Measurements from ENCODE around the gene PEDS1. TPM values are rescaled to one million over a fixed set of nuclear protein-coding genes. Genes with fewer than 3 reads are reported as not detected.

PEDS1 gene
- total RNA-seq, 2 donors from 2014 or later, result 21.2 to 34.3 TPM

DNA sequence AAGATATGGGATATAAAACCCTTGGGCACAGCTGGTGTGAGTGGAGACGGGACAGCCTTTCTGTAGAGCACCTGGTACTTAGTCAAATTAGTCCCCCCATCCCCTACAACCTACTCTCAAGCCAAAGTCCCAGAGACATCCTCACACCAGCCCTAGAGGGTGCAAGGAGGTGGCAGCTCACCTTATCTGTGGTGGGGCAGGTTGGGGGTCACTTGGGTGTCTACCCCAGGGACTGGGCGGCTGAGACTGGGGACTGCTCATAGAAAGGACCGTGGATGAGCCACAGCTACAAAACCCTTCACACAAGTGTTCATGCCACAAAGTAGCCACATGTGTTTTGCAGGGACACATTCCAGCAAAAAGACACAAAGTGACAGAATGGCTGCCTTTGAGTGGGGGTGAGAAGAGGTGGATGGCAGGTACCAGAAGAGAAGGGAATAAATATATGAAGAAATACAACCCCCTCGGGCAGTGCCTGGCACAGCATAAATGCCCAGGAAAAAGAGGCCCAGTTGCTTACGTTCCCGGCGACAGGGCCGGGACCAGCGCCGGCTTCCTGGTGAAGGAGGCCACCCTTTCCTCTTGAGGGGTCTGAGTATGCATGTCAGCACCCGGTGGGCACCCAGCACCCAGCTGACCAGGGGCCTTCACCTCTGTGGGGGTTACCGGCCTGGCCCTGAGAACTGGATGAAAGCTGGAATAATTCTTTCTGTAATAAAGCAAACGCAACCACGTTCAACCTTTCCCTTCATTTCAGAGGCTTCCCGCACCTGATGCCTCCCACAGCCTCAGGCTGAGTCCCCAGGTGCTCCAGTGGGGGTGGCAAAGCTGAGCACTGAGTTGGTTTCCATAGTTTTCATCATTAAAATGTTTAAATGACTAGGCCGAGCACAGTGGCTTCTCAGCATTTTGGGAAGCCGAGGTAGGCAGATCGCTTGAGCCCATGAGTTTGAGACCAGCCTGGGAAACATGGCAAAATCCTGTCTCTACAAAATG is 22.7 kb upstream of the PEDS1 start:
- no peaks in the 10 kb centered on the region for H3K36me3 ChIP-seq
- H3K4me1 ChIP-seq (ENCODE audit: control insufficient read depth in 1 of 2, low read depth in 2 of 2), result peaks cover 4 to 25% of the 10 kb centered on the region in 2 donors
- DNase-seq (ENCODE audit: low spot score) (no peak), ATAC-seq (ENCODE audit: insufficient number of reproducible peaks, low FRiP score, low read depth) (no peak)
- H3K4me3 ChIP-seq, result no peak overlapping the region
- no peak overlapping the region for H3K27ac ChIP-seq
- H3K27me3 ChIP-seq (replicated peaks; ENCODE audit: insufficient read depth), result no peaks in the 10 kb centered on the region
- no peaks in the 10 kb centered on the region for H3K9me3 ChIP-seq
- TF ChIP-seq, protein P1, sequence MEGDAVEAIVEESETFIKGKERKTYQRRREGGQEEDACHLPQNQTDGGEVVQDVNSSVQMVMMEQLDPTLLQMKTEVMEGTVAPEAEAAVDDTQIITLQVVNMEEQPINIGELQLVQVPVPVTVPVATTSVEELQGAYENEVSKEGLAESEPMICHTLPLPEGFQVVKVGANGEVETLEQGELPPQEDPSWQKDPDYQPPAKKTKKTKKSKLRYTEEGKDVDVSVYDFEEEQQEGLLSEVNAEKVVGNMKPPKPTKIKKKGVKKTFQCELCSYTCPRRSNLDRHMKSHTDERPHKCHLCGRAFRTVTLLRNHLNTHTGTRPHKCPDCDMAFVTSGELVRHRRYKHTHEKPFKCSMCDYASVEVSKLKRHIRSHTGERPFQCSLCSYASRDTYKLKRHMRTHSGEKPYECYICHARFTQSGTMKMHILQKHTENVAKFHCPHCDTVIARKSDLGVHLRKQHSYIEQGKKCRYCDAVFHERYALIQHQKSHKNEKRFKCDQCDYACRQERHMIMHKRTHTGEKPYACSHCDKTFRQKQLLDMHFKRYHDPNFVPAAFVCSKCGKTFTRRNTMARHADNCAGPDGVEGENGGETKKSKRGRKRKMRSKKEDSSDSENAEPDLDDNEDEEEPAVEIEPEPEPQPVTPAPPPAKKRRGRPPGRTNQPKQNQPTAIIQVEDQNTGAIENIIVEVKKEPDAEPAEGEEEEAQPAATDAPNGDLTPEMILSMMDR (IDR thresholded peaks at IDR 0.05), result no peak

DNA sequence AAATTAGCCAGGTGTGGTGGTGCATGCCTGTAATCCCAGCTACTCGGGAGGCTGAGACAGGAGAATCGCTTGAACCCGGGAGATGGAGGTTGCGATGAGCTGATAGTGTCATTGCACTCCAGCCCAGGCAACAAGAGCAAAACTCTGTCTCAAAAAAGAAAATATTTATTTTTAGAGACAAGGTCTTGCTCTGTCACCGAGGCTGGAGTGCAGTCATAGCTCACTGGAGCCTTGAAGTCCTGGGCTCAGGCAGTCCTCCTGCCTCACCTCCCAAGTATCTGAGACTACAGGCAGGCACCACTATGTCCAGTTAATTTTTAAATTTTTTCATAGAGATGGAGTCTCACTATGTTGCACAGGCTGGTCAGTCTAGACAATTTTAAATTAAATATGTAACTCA is 20.9 kb upstream of the PEDS1 start:
- DNase-seq (ENCODE audit: low spot score) (no peak), ATAC-seq (ENCODE audit: insufficient number of reproducible peaks, low FRiP score, low read depth) (no peak)
- Histone ChIP-seq H3K36me3 (no peaks in the 10 kb centered on the region), H3K27me3 (replicated peaks; ENCODE audit: insufficient read depth) (no peaks in the 10 kb centered on the region), H3K27ac (no peak overlapping the region), H3K4me1 (ENCODE audit: control insufficient read depth in 1 of 2, low read depth in 2 of 2) (peaks cover 4 to 25% of the 10 kb centered on the region in 2 donors), H3K9me3 (no peaks in the 10 kb centered on the region), H3K4me3 (no peak overlapping the region)
- TF ChIP-seq, protein P1 (IDR thresholded peaks at IDR 0.05), result no peak

DNA sequence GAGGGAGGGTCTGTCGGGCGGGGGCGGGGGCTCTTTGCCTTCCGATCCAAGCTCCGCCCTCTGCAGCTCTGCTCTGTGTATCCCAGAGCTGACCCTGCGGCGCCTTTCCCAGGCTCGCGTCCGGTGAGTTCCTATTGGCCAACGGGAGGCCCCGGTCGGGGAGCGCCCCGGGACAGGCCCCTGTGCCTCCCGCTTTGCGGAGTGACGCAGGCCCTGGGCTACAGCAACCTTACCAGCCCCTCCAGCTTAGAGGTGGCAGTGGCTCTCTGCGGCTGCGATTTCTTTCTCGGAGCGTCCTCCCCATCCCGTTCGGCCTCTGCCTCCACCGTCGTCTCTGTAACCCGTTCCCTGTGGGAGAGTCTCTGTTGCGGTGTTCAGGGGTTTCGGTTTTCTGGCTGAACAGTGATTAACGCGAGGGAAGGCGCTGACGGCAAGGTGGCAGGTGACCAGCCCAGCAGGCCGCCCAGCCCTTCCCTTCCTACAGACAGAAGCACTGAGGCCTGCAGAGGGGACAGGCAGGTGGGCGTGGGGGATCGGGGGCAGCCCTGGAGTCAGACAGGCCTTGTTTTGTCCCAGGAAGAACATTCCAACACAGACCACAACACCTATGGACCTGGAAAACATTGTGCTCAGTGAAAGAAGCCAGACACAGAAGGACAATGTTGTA is 19.0 kb upstream of the PEDS1 start:
- DNase-seq (ENCODE audit: low spot score) (no peak), ATAC-seq (ENCODE audit: insufficient number of reproducible peaks, low FRiP score, low read depth) (peak; percentile 53)
- H3K4me3 ChIP-seq, result peak overlapping the region; percentile 71
- H3K27ac ChIP-seq, result peak overlapping the region; percentile 79 to 81
- H3K36me3 ChIP-seq, result no peaks in the 10 kb centered on the region
- no peaks in the 10 kb centered on the region for H3K27me3 ChIP-seq (replicated peaks; ENCODE audit: insufficient read depth)
- TF ChIP-seq, protein P1 (IDR thresholded peaks at IDR 0.05), result no peak
- H3K9me3 ChIP-seq, result no peaks in the 10 kb centered on the region
- peaks cover 4 to 30% of the 10 kb centered on the region in 2 donors for H3K4me1 ChIP-seq (ENCODE audit: control insufficient read depth in 1 of 2, low read depth in 2 of 2)

GRCh38 chr20:50170549-50171220 is 17.2 kb upstream of the PEDS1 start:
- Histone ChIP-seq H3K4me3 (no peak overlapping the region), H3K9me3 (no peaks in the 10 kb centered on the region), H3K27me3 (replicated peaks; ENCODE audit: insufficient read depth) (no peaks in the 10 kb centered on the region), H3K27ac (no peak overlapping the region), H3K4me1 (ENCODE audit: control insufficient read depth in 1 of 2, low read depth in 2 of 2) (peaks cover 10 to 41% of the 10 kb centered on the region in 2 donors), H3K36me3 (no peaks in the 10 kb centered on the region)
- ATAC-seq (ENCODE audit: insufficient number of reproducible peaks, low FRiP score, low read depth) (no peak), DNase-seq (ENCODE audit: low spot score) (no peak)
- TF ChIP-seq, protein P1 (IDR thresholded peaks at IDR 0.05), result no peak
